HEK293T (cell line): ENCODE measurements around the gene BPGM.

Experiments used
- BHLHE40 ChIP-seq: fragments of 450-650 bp; IDR thresholded peaks from 2 replicates; pipeline ENCODE4 v1.6.1; 2016; ENCODE audit warnings: mild to moderate bottlenecking, moderate library complexity, borderline replicate concordance
- CTBP1 ChIP-seq: fragments of 450-650 bp; IDR thresholded peaks from 2 replicates; pipeline ENCODE4 v1.6.1; 2016; ENCODE audit warnings: borderline replicate concordance
- ELF4 ChIP-seq: fragments of 450-650 bp; IDR thresholded peaks from 2 replicates; pipeline ENCODE4 v1.6.1; 2017; ENCODE audit warnings: antibody characterized with exemption
- FOXA1 ChIP-seq: fragments of 450-650 bp; IDR thresholded peaks from 2 replicates; pipeline ENCODE4 v1.6.1; 2016; ENCODE audit warnings: mild to moderate bottlenecking
- FOXM1 ChIP-seq: fragments of 450-650 bp; IDR thresholded peaks from 2 replicates; pipeline ENCODE4 v1.6.1; 2017; ENCODE audit warnings: mild to moderate bottlenecking, borderline replicate concordance
- HDGF ChIP-seq: fragments of 450-650 bp; IDR thresholded peaks from 2 replicates; pipeline ENCODE4 v1.6.1; 2017; ENCODE audit warnings: antibody characterized with exemption, borderline replicate concordance
- L3MBTL2 ChIP-seq: fragments of 450-650 bp; conservative IDR thresholded peaks from 2 replicates; pipeline ENCODE4 v1.6.1; 2016; ENCODE audit warnings: mild to moderate bottlenecking
- LEF1 ChIP-seq: fragments of 450-650 bp; IDR thresholded peaks from 2 replicates; pipeline ENCODE4 v1.6.1; 2017; ENCODE audit warnings: mild to moderate bottlenecking, borderline replicate concordance
- PKNOX1 ChIP-seq: fragments of 450-650 bp; IDR thresholded peaks from 2 replicates; pipeline ENCODE4 v1.6.1; 2016
- SP1 ChIP-seq: fragments of 450-650 bp; IDR thresholded peaks from 2 replicates; pipeline ENCODE4 v1.6.1; 2017
- SUZ12 ChIP-seq: fragments of 450-650 bp; IDR thresholded peaks from 2 replicates; pipeline ENCODE4 v1.6.1; 2016; ENCODE audit warnings: mild to moderate bottlenecking
- TARDBP ChIP-seq: fragments of 450-650 bp; IDR thresholded peaks from 2 replicates; pipeline ENCODE4 v1.6.1; 2016
- ZNF384 ChIP-seq: fragments of 450-650 bp; IDR thresholded peaks from 2 replicates; pipeline ENCODE4 v1.6.1; 2016

GRCh38 chr7:134632052-134632451 is 14.6 kb upstream of the BPGM start:
- TF ChIP-seq ZNF384 (no peak), PKNOX1 (no peak), LEF1 (no peak), CTBP1 (no peak), FOXA1 (no peak), BHLHE40 (no peak), FOXM1 (no peak), SUZ12 (no peak), SP1 (no peak), L3MBTL2 (no peak), HDGF (no peak), TARDBP (no peak), ELF4 (no peak)
